GM12878 (cell line): ENCODE measurements around the gene SLC32A1.

Experiments
- NR2C2 ChIP-seq: IDR thresholded peaks from 2 replicates; pipeline ENCODE4 v1.6.1; 2011; ENCODE audit warnings: borderline replicate concordance, low read depth; ENCODE audit not compliant: control insufficient read depth, insufficient read length
- RAD21 ChIP-seq: IDR thresholded peaks from 2 replicates; pipeline ENCODE4 v1.6.1; 2011; ENCODE audit warnings: mild to moderate bottlenecking, low read depth, low read length, moderate library complexity; ENCODE audit not compliant: insufficient read depth
- YY1 ChIP-seq: IDR thresholded peaks from 2 replicates; pipeline ENCODE4 v1.6.1; 2011; ENCODE audit warnings: low read depth, mild to moderate bottlenecking, low read length
- ZBTB33 ChIP-seq: fragments of 450-650 bp; IDR thresholded peaks from 2 replicates; pipeline ENCODE4 v1.6.1; 2017; ENCODE audit warnings: mild to moderate bottlenecking
- TF ChIP-seq, protein P1 (sequence below), 3 experiments: IDR thresholded peaks in 2 of 3; conservative IDR thresholded peaks in 1 of 3; 2 replicates each; pipeline ENCODE4 v1.5.1; 2011; ENCODE audit warnings: low read depth in 3 of 3, low read length in 3 of 3, mild to moderate bottlenecking in 3 of 3, control low read depth in 2 of 3, moderate library complexity in 2 of 3, inconsistent platforms in 1 of 3, mixed read lengths in 1 of 3; ENCODE audit not compliant: control insufficient read depth in 2 of 3, insufficient read depth in 1 of 3; ENCODE audit errors: extremely low read depth in 1 of 3

DNA sequence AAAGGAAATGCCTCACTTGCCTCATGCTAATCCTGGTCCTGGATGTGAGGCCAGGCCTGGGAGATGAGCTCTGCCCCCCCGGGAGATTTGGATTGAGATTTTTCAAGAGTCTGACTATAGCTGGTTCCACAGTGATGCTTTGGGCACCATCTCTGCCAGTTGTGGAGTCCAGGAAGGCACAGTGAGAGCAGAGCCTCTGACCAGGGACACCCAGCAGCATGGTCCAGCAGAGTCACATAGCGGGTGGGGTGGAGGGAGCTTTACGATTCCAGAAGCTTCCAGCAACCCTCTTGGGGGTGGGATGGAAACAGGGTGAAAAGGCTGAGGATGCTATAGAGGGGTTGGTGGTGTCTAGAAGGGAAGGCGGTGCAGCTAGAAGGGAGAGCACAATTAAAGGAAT is 8.7 kb downstream of the SLC32A1 start:
- TF ChIP-seq YY1 (no peak), RAD21 (no peak), ZBTB33 (no peak), NR2C2 (no peak)
- TF ChIP-seq, protein P1, sequence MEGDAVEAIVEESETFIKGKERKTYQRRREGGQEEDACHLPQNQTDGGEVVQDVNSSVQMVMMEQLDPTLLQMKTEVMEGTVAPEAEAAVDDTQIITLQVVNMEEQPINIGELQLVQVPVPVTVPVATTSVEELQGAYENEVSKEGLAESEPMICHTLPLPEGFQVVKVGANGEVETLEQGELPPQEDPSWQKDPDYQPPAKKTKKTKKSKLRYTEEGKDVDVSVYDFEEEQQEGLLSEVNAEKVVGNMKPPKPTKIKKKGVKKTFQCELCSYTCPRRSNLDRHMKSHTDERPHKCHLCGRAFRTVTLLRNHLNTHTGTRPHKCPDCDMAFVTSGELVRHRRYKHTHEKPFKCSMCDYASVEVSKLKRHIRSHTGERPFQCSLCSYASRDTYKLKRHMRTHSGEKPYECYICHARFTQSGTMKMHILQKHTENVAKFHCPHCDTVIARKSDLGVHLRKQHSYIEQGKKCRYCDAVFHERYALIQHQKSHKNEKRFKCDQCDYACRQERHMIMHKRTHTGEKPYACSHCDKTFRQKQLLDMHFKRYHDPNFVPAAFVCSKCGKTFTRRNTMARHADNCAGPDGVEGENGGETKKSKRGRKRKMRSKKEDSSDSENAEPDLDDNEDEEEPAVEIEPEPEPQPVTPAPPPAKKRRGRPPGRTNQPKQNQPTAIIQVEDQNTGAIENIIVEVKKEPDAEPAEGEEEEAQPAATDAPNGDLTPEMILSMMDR (IDR thresholded peaks at IDR 0.05 in 2 of 3, conservative IDR thresholded peaks at IDR 0.05 in 1 of 3; ENCODE audit: control insufficient read depth in 2 of 3, extremely low read depth in 1 of 3, insufficient read depth in 1 of 3, low read depth in 3 of 3, low read length in 3 of 3) = no peak
